ENCODE data around the gene RIC1. TPM values are rescaled to one million over a fixed set of nuclear protein-coding genes. Genes with fewer than 3 reads are reported as not detected.

Gene RIC1
- total and polyA plus RNA-seq, 2 donors from 2014 or later = 2.9 to 21.1 TPM

GRCh38 chr9:5639816-5640215 is 10.9 kb downstream of the RIC1 start:
- no peak for FAIRE-seq

GRCh38 chr9:5642170-5642569 is 13.3 kb downstream of the RIC1 start:
- no peaks in the 10 kb centered on the region for H3K4me1 ChIP-seq (ENCODE audit: control insufficient read depth in 2 of 3, insufficient read depth in 2 of 3, low read depth in 1 of 3, low read length in 3 of 3)
- H3K36me3 ChIP-seq (ENCODE audit: control insufficient read depth in 2 of 3, insufficient read depth in 3 of 3, low read length in 3 of 3) = no peaks in the 10 kb centered on the region
- TF ChIP-seq CTCF (IDR thresholded peaks at IDR 0.05; ENCODE audit: borderline replicate concordance, extremely low read depth, insufficient read depth) = no peak
- no peaks in the 10 kb centered on the region for H3K27me3 ChIP-seq (ENCODE audit: control insufficient read depth, insufficient read depth, low read length)
- H3K27ac ChIP-seq (ENCODE audit: low read depth in 2 of 2, low read length in 2 of 2) = no peak overlapping the region
- FAIRE-seq (no peak), DNase-seq (no peak)
- H3K9ac ChIP-seq (ENCODE audit: low read length in 3 of 3) = no peak overlapping the region
- no peak overlapping the region for H3K4me3 ChIP-seq (ENCODE audit: low read length in 3 of 3)
- peaks cover 0 to 21% (median 0%) of the 10 kb centered on the region in 3 donors for H3K9me3 ChIP-seq (ENCODE audit: control insufficient read depth in 2 of 3, insufficient read depth in 1 of 3, low read length in 3 of 3)
- intact Hi-C loops (cut with DNase I) = no loop called here

More at GRCh38 chr9:5639816-5640215, 10.9 kb downstream of the RIC1 start:
- H3K9ac ChIP-seq (ENCODE audit: low read length in 3 of 3) = no peak overlapping the region
- H3K9me3 ChIP-seq (ENCODE audit: control insufficient read depth in 2 of 3, insufficient read depth in 1 of 3, low read length in 3 of 3) = peaks cover 0 to 29% (median 0%) of the 10 kb centered on the region in 3 donors
- no peaks in the 10 kb centered on the region for H3K36me3 ChIP-seq (ENCODE audit: control insufficient read depth in 2 of 3, insufficient read depth in 3 of 3, low read length in 3 of 3)
- intact Hi-C loops (cut with DNase I) = no loop called here
- no peak overlapping the region for H3K27ac ChIP-seq (ENCODE audit: low read depth in 2 of 2, low read length in 2 of 2)
- no peak overlapping the region for H3K4me3 ChIP-seq (ENCODE audit: low read length in 3 of 3)
- no peaks in the 10 kb centered on the region for H3K27me3 ChIP-seq (ENCODE audit: control insufficient read depth, insufficient read depth, low read length)
- DNase-seq = no peak
- H3K4me1 ChIP-seq (ENCODE audit: control insufficient read depth in 2 of 3, insufficient read depth in 2 of 3, low read depth in 1 of 3, low read length in 3 of 3) = no peaks in the 10 kb centered on the region
- no peak for TF ChIP-seq CTCF (IDR thresholded peaks at IDR 0.05; ENCODE audit: borderline replicate concordance, extremely low read depth, insufficient read depth)

GRCh38 chr9:5643005-5643624 is 14.2 kb downstream of the RIC1 start:
- Histone ChIP-seq H3K4me1 (ENCODE audit: control insufficient read depth in 2 of 3, insufficient read depth in 2 of 3, low read depth in 1 of 3, low read length in 3 of 3) (no peaks in the 10 kb centered on the region), H3K36me3 (ENCODE audit: control insufficient read depth in 2 of 3, insufficient read depth in 3 of 3, low read length in 3 of 3) (no peaks in the 10 kb centered on the region), H3K4me3 (ENCODE audit: low read length in 3 of 3) (no peak overlapping the region), H3K27me3 (ENCODE audit: control insufficient read depth, insufficient read depth, low read length) (no peaks in the 10 kb centered on the region), H3K9me3 (ENCODE audit: control insufficient read depth in 2 of 3, insufficient read depth in 1 of 3, low read length in 3 of 3) (peaks cover 0 to 15% (median 0%) of the 10 kb centered on the region in 3 donors), H3K9ac (ENCODE audit: low read length in 3 of 3) (no peak overlapping the region), H3K27ac (ENCODE audit: low read depth in 2 of 2, low read length in 2 of 2) (no peak overlapping the region)
- intact Hi-C loops (cut with DNase I) = no loop called here
- FAIRE-seq = no peak
- no peak for DNase-seq
- no peak for TF ChIP-seq CTCF (IDR thresholded peaks at IDR 0.05; ENCODE audit: borderline replicate concordance, extremely low read depth, insufficient read depth)

- H3K9ac ChIP-seq (ENCODE audit: low read length in 3 of 3) = no peak overlapping the region
- H3K36me3 ChIP-seq (ENCODE audit: control insufficient read depth in 2 of 3, insufficient read depth in 3 of 3, low read length in 3 of 3) = no peaks in the 10 kb centered on the region
- peaks cover 0 to 16% (median 0%) of the 10 kb centered on the region in 3 donors for H3K9me3 ChIP-seq (ENCODE audit: control insufficient read depth in 2 of 3, insufficient read depth in 1 of 3, low read length in 3 of 3)
- no peak for FAIRE-seq
- H3K4me3 ChIP-seq (ENCODE audit: low read length in 3 of 3) = no peak overlapping the region
- intact Hi-C loops (cut with DNase I) = no loop called here
- no peaks in the 10 kb centered on the region for H3K27me3 ChIP-seq (ENCODE audit: control insufficient read depth, insufficient read depth, low read length)
- DNase-seq = no peak
- no peaks in the 10 kb centered on the region for H3K4me1 ChIP-seq (ENCODE audit: control insufficient read depth in 2 of 3, insufficient read depth in 2 of 3, low read depth in 1 of 3, low read length in 3 of 3)
- H3K27ac ChIP-seq (ENCODE audit: low read depth in 2 of 2, low read length in 2 of 2) = no peak overlapping the region
- TF ChIP-seq CTCF (IDR thresholded peaks at IDR 0.05; ENCODE audit: borderline replicate concordance, extremely low read depth, insufficient read depth) = no peak
Measured at GRCh38 chr9:5644501-5644900, 15.6 kb downstream of the RIC1 start.
